HG02642 (cell line): Measurements from ENCODE around the gene GDF7.

Experiments used
- ATAC-seq: cut with Tn5 transposase; IDR thresholded peaks from one replicate; pipeline ENCODE4 v1.9.1; 2021; ENCODE audit warnings: mild to moderate bottlenecking; ENCODE audit not compliant: unreplicated experiment, poor library complexity

Gene GDF7

GRCh38 chr2:20627712-20628380, 39.1 kb upstream of the GDF7 start:
- no peak for ATAC-seq

- ATAC-seq, result no peak
Observed at GRCh38 chr2:20629181-20629580, 37.8 kb upstream of the GDF7 start.

- no peak for ATAC-seq
Observed at GRCh38 chr2:20629581-20630171, 37.3 kb upstream of the GDF7 start.

GRCh38 chr2:20630967-20631366, 36.0 kb upstream of the GDF7 start:
- no peak for ATAC-seq

GRCh38 chr2:20631617-20632307, 35.2 kb upstream of the GDF7 start:
- no peak for ATAC-seq

GRCh38 chr2:20632446-20632990, 34.4 kb upstream of the GDF7 start:
- ATAC-seq, result no peak

- ATAC-seq, result no peak
Observed at GRCh38 chr2:20633001-20633400, 33.9 kb upstream of the GDF7 start.

GRCh38 chr2:20633794-20634506, 33.0 kb upstream of the GDF7 start:
- no peak for ATAC-seq

- no peak for ATAC-seq
Observed at GRCh38 chr2:20634507-20635112, 32.3 kb upstream of the GDF7 start.

GRCh38 chr2:20635113-20635510, 31.8 kb upstream of the GDF7 start:
- no peak for ATAC-seq

- peak; percentile 78 for ATAC-seq
Observed at GRCh38 chr2:20635675-20636584, 31.0 kb upstream of the GDF7 start.

GRCh38 chr2:20637147-20637546, 29.8 kb upstream of the GDF7 start:
- no peak for ATAC-seq

GRCh38 chr2:20638014-20638413, 28.9 kb upstream of the GDF7 start:
- ATAC-seq, result no peak

GRCh38 chr2:20638646-20639430, 28.1 kb upstream of the GDF7 start:
- no peak for ATAC-seq

- ATAC-seq, result no peak
Observed at GRCh38 chr2:20640411-20641122, 26.4 kb upstream of the GDF7 start.

- ATAC-seq, result no peak
Observed at GRCh38 chr2:20641123-20641985, 25.6 kb upstream of the GDF7 start.
